ENCODE measurements around the gene PSMG2. TPM values are rescaled to one million over a fixed set of nuclear protein-coding genes. Genes with fewer than 3 reads are reported as not detected.

Gene PSMG2
- total RNA-seq, 1 donor from 2014 or later = 96.5 TPM

- TF ChIP-seq CTCF (conservative IDR thresholded peaks at IDR 0.05; ENCODE audit: low read depth, low read length) = no peak
- H3K4me3 ChIP-seq (ENCODE audit: low read depth, low read length) = no peak overlapping the region
- no peak for DNase-seq (ENCODE audit: low read depth)
Observed at GRCh38 chr18:12742453-12742852, 39.6 kb downstream of the PSMG2 start.

- peak; percentile 68 for TF ChIP-seq CTCF (conservative IDR thresholded peaks at IDR 0.05; ENCODE audit: low read depth, low read length)
- H3K4me3 ChIP-seq (ENCODE audit: low read depth, low read length) = no peak overlapping the region
- peak; percentile 32 for DNase-seq (ENCODE audit: low read depth)
Observed at GRCh38 chr18:12744103-12744502, 41.3 kb downstream of the PSMG2 start.

GRCh38 chr18:12745095-12745795, 42.4 kb downstream of the PSMG2 start:
- no peak overlapping the region for H3K4me3 ChIP-seq (ENCODE audit: low read depth, low read length)
- no peak for TF ChIP-seq CTCF (conservative IDR thresholded peaks at IDR 0.05; ENCODE audit: low read depth, low read length)
- DNase-seq (ENCODE audit: low read depth) = no peak

GRCh38 chr18:12747530-12748315, 44.9 kb downstream of the PSMG2 start:
- no peak overlapping the region for H3K4me3 ChIP-seq (ENCODE audit: low read depth, low read length)
- TF ChIP-seq CTCF (conservative IDR thresholded peaks at IDR 0.05; ENCODE audit: low read depth, low read length) = no peak
- no peak for DNase-seq (ENCODE audit: low read depth)

- no peak for TF ChIP-seq CTCF (conservative IDR thresholded peaks at IDR 0.05; ENCODE audit: low read depth, low read length)
- no peak overlapping the region for H3K4me3 ChIP-seq (ENCODE audit: low read depth, low read length)
- DNase-seq (ENCODE audit: low read depth) = no peak
Observed at GRCh38 chr18:12748671-12749070, 45.8 kb downstream of the PSMG2 start.

- H3K4me3 ChIP-seq (ENCODE audit: low read depth, low read length) = no peak overlapping the region
- no peak for DNase-seq (ENCODE audit: low read depth)
- no peak for TF ChIP-seq CTCF (conservative IDR thresholded peaks at IDR 0.05; ENCODE audit: low read depth, low read length)
Observed at GRCh38 chr18:12749121-12749520, 46.3 kb downstream of the PSMG2 start.

Measured in epithelial cell of proximal tubule (primary cell).